ENCODE measurements around the gene CACNA1I.

Gene CACNA1I

GRCh38 chr22:39600491-39601179 is 30.1 kb downstream of the CACNA1I start:
- DNase-seq: no peak

- no peak for DNase-seq
These were observed 30.6 kb downstream of the CACNA1I start for GRCh38 chr22:39601180-39601535.

GRCh38 chr22:39603345-39603744 is 32.8 kb downstream of the CACNA1I start:
- DNase-seq: no peak

- no peak for DNase-seq
These were observed 39.7 kb downstream of the CACNA1I start for GRCh38 chr22:39610246-39610645.

- DNase-seq: no peak
These were observed 40.2 kb downstream of the CACNA1I start for GRCh38 chr22:39610766-39611165.

GRCh38 chr22:39611360-39611759 is 40.8 kb downstream of the CACNA1I start:
- no peak for DNase-seq

GRCh38 chr22:39612811-39613548 is 42.4 kb downstream of the CACNA1I start:
- DNase-seq: no peak

- DNase-seq: no peak
These were observed 43.0 kb downstream of the CACNA1I start for GRCh38 chr22:39613549-39613921.

- no peak for DNase-seq
These were observed 43.9 kb downstream of the CACNA1I start for GRCh38 chr22:39614442-39614841.

GRCh38 chr22:39616051-39616450 is 45.5 kb downstream of the CACNA1I start:
- DNase-seq: no peak

GRCh38 chr22:39616781-39617180 is 46.2 kb downstream of the CACNA1I start:
- no peak for DNase-seq

GRCh38 chr22:39617342-39617741 is 46.8 kb downstream of the CACNA1I start:
- no peak for DNase-seq

GRCh38 chr22:39617970-39618757 is 47.6 kb downstream of the CACNA1I start:
- DNase-seq: no peak

- no peak for DNase-seq
These were observed 48.5 kb downstream of the CACNA1I start for GRCh38 chr22:39618996-39619530.

- DNase-seq: no peak
These were observed 50.6 kb downstream of the CACNA1I start for GRCh38 chr22:39620924-39621690.

GRCh38 chr22:39621826-39622225 is 51.3 kb downstream of the CACNA1I start:
- DNase-seq: no peak

- no peak for DNase-seq
These were observed 52.4 kb downstream of the CACNA1I start for GRCh38 chr22:39622881-39623367.

- no peak for DNase-seq
These were observed 53.3 kb downstream of the CACNA1I start for GRCh38 chr22:39623603-39624500.

GRCh38 chr22:39624501-39624821 is 53.9 kb downstream of the CACNA1I start:
- no peak for DNase-seq

- DNase-seq: no peak
These were observed 55.3 kb downstream of the CACNA1I start for GRCh38 chr22:39625569-39626537.
